Fibroblast of the aortic adventitia (primary cell): ENCODE results near the gene COX10. TPM values are rescaled to one million over a fixed set of nuclear protein-coding genes. Genes with fewer than 3 reads are reported as not detected.

Source experiments
- DNase-seq: peaks from one replicate; pipeline ENCODE4 v3.0.0-alpha.2; 2010; ENCODE audit warnings: low read depth
- H3K4me3 ChIP-seq: 2 replicates; pipeline ENCODE4 v1.5.1; 2011; ENCODE audit warnings: low read depth, mild to moderate bottlenecking, control low read depth, low read length, moderate library complexity
- CTCF ChIP-seq: IDR thresholded peaks from 2 replicates; pipeline ENCODE4 v1.5.1; 2011; ENCODE audit warnings: mild to moderate bottlenecking, low read length, control low read depth, inconsistent platforms; ENCODE audit not compliant: insufficient read depth
- total RNA-seq: library from RNA; depleted of rRNA; stranded (reverse); fragments of >200 nt; gene quantifications from 2 replicates; pipeline ENCODE4 v1.2.3, GENCODE V29; 2012; ENCODE audit warnings: low replicate concordance

The COX10 gene
- total RNA-seq, 1 donor, result 19.2 TPM

- no peak for TF ChIP-seq CTCF
- DNase-seq, result no peak
These were observed 80.4 kb downstream of the COX10 start for GRCh38 chr17:14149751-14150150.

GRCh38 chr17:14150619-14151018, 81.3 kb downstream of the COX10 start:
- TF ChIP-seq CTCF, result no peak
- H3K4me3 ChIP-seq, result no peak overlapping the region
- DNase-seq, result no peak

More at GRCh38 chr17:14149751-14150150, 80.4 kb downstream of the COX10 start:
- no peak overlapping the region for H3K4me3 ChIP-seq

GRCh38 chr17:14152721-14153120, 83.4 kb downstream of the COX10 start:
- peak; percentile 67 for DNase-seq
- TF ChIP-seq CTCF, result no peak
- H3K4me3 ChIP-seq, result no peak overlapping the region

GRCh38 chr17:14153374-14153773, 84.1 kb downstream of the COX10 start:
- H3K4me3 ChIP-seq, result no peak overlapping the region
- TF ChIP-seq CTCF, result no peak
- no peak for DNase-seq

GRCh38 chr17:14156689-14157088, 87.4 kb downstream of the COX10 start:
- DNase-seq, result no peak
- no peak for TF ChIP-seq CTCF
- no peak overlapping the region for H3K4me3 ChIP-seq

- no peak for TF ChIP-seq CTCF
- DNase-seq, result no peak
These were observed 88.5 kb downstream of the COX10 start for GRCh38 chr17:14157822-14158221.

GRCh38 chr17:14158707-14159106, 89.4 kb downstream of the COX10 start:
- no peak for DNase-seq
- TF ChIP-seq CTCF, result no peak

More at GRCh38 chr17:14157822-14158221, 88.5 kb downstream of the COX10 start:
- no peak overlapping the region for H3K4me3 ChIP-seq

More at GRCh38 chr17:14158707-14159106, 89.4 kb downstream of the COX10 start:
- no peak overlapping the region for H3K4me3 ChIP-seq
